ENCODE data around the gene CARNS1. TPM values are rescaled to one million over a fixed set of nuclear protein-coding genes. Genes with fewer than 3 reads are reported as not detected.

CARNS1 gene
- total and polyA plus RNA-seq, 2 of the 8 experiments (the other 6 are each of a cell fraction or from before 2014, with no cell fraction given): 0.82 to 1.1 TPM

DNA sequence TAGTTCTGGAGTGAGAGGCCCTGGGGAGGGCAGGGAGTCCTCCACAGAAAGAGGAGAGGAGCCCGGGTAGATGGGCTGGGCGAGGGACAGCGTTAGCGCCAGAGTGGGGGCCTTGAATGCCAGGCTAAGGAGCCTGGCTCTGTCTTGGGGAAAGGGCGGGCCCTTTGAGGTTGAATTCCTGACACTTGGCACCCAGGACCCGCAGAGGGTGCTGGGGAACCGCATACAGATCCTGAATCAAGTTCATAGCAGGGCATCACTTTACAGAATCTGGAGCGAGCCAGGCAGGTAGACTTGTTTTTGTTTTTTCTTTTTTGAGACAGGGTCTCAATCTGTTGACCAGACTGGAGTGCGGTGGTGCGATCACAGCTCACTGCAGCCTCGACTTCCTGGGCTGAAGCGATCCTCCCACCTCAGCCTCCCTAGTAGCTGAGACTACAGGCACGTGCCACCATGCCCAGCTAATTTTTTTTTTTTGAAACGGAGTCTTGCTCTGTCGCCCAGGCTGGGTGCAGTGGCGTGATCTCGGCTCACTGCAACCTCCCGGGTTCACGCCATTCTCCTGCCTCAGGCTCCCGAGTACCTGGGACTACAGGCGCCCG is 6.1 kb downstream of the CARNS1 start (continued):
- TF ChIP-seq KDM5A (IDR thresholded peaks at IDR 0.05; ENCODE audit: low read length) (no peak), YY1 (IDR thresholded peaks at IDR 0.05; ENCODE audit: low read depth, low read length) (no peak), GABPA (IDR thresholded peaks at IDR 0.05; ENCODE audit: borderline replicate concordance, insufficient read depth, low read length) (no peak), HDAC6 (IDR thresholded peaks at IDR 0.05; ENCODE audit: low read depth, low read length) (no peak), CREB1 (IDR thresholded peaks at IDR 0.05) (no peak), RBBP5 (IDR thresholded peaks at IDR 0.05; ENCODE audit: borderline replicate concordance, low read depth, low read length) (no peak), SIX5 (IDR thresholded peaks at IDR 0.05; ENCODE audit: low read depth, low read length) (no peak)
- TF ChIP-seq, protein P1, sequence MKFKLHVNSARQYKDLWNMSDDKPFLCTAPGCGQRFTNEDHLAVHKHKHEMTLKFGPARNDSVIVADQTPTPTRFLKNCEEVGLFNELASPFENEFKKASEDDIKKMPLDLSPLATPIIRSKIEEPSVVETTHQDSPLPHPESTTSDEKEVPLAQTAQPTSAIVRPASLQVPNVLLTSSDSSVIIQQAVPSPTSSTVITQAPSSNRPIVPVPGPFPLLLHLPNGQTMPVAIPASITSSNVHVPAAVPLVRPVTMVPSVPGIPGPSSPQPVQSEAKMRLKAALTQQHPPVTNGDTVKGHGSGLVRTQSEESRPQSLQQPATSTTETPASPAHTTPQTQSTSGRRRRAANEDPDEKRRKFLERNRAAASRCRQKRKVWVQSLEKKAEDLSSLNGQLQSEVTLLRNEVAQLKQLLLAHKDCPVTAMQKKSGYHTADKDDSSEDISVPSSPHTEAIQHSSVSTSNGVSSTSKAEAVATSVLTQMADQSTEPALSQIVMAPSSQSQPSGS (IDR thresholded peaks at IDR 0.05; ENCODE audit: low read length): no peak
